ENCODE results near the gene KLHL2. TPM values are rescaled to one million over a fixed set of nuclear protein-coding genes. Genes with fewer than 3 reads are reported as not detected.

Gene KLHL2
- total RNA-seq, 1 experiment from 2014 or later, result 37.1 TPM

DNA sequence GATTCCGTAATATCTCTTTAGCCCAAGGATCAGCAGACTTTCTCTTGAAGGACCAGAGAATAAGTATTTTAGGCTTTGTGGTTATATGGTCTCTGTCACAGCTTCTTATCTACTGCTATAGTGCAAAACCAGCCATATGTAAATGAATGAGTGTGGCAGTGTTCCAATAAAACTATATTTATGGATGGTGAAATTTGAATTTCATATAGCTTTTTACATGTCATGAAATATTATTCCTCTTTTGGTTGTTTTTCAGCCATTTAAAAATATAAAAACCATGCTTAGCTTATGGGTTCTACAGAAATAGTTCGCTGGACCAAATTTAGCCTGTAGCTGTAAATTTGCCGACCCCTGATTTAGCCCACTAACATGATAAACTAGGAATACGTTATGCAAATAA is 102.1 kb downstream of the KLHL2 start:
- peaks cover 37% of the 10 kb centered on the region for H3K4me1 Mint-ChIP-seq (ENCODE audit: insufficient read depth, unreplicated experiment)
- POLR2A ChIA-PET, result interaction anchor here (0.6 to 9.2 kb wide), 7 partner anchors 16 to 197 kb away, joined by 3 to 112 read pairs (median 3); partner anchors contain the start of gene MSMO1
- intact Hi-C loops (cut with micrococcal nuclease), result no loop called here

DNA sequence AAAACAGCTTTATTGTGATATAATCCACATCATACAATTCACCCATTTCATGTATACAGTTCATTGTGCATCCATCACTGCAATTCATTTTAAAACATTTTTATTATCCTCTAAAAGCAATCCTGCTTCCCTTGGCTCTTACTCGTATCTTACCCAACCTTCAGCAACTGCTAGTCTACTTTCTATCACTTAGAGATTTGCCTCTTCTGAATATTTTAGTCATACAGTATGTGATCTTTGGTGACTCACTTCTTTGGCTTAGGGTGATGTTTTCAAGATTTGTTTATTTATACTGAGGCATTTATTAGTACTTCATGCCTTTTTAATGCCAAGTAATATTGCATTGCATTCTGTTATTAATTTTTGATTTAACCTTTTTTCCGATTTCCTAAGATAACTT is 105.1 kb downstream of the KLHL2 start:
- Mint-ChIP-seq H3K4me3 (ENCODE audit: unreplicated experiment) (no peak overlapping the region), H3K27ac (ENCODE audit: low read depth, unreplicated experiment) (peak overlapping the region; percentile 13), H3K27me3 (ENCODE audit: insufficient read depth, unreplicated experiment) (no peaks in the 10 kb centered on the region), H3K9me3 (ENCODE audit: unreplicated experiment) (no peaks in the 10 kb centered on the region), H3K36me3 (ENCODE audit: insufficient read depth, unreplicated experiment) (peaks cover 63% of the 10 kb centered on the region), H3K4me1 (ENCODE audit: insufficient read depth, unreplicated experiment) (peaks cover 36% of the 10 kb centered on the region)
- intact Hi-C loops (cut with micrococcal nuclease), result loop anchor here (1.0 kb wide), 1 partner anchor 15 kb away; the partner anchor contains the start of gene MSMO1
- POLR2A ChIA-PET, result interaction anchor here (1.2 to 9.2 kb wide), 2 partner anchors 13 to 16 kb away, joined by 3 to 112 read pairs; partner anchors contain the start of gene MSMO1
- no TSS peak for BruUV-seq (replicated peaks)
- TF ChIP-seq, protein P1, sequence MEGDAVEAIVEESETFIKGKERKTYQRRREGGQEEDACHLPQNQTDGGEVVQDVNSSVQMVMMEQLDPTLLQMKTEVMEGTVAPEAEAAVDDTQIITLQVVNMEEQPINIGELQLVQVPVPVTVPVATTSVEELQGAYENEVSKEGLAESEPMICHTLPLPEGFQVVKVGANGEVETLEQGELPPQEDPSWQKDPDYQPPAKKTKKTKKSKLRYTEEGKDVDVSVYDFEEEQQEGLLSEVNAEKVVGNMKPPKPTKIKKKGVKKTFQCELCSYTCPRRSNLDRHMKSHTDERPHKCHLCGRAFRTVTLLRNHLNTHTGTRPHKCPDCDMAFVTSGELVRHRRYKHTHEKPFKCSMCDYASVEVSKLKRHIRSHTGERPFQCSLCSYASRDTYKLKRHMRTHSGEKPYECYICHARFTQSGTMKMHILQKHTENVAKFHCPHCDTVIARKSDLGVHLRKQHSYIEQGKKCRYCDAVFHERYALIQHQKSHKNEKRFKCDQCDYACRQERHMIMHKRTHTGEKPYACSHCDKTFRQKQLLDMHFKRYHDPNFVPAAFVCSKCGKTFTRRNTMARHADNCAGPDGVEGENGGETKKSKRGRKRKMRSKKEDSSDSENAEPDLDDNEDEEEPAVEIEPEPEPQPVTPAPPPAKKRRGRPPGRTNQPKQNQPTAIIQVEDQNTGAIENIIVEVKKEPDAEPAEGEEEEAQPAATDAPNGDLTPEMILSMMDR (IDR thresholded peaks at IDR 0.05; ENCODE audit: unreplicated experiment), result no peak
- CTCF ChIA-PET, result no interaction called here
- DNase-seq (ENCODE audit: unreplicated experiment), result peak; percentile 68

More for the DNA sequence above, 102.1 kb downstream of the KLHL2 start:
- H3K4me3 Mint-ChIP-seq (ENCODE audit: unreplicated experiment), result no peak overlapping the region
- H3K27me3 Mint-ChIP-seq (ENCODE audit: insufficient read depth, unreplicated experiment), result no peaks in the 10 kb centered on the region
- no peak overlapping the region for H3K27ac Mint-ChIP-seq (ENCODE audit: low read depth, unreplicated experiment)
- BruUV-seq (replicated peaks), result no TSS peak
- no peak for DNase-seq (ENCODE audit: unreplicated experiment)
- H3K9me3 Mint-ChIP-seq (ENCODE audit: unreplicated experiment), result no peaks in the 10 kb centered on the region
- TF ChIP-seq, protein P1 (IDR thresholded peaks at IDR 0.05; ENCODE audit: unreplicated experiment), result no peak
- H3K36me3 Mint-ChIP-seq (ENCODE audit: insufficient read depth, unreplicated experiment), result peaks cover 46% of the 10 kb centered on the region
- CTCF ChIA-PET, result interaction anchor here (0.6 to 1.8 kb wide), 5 partner anchors 20 to 212 kb away, joined by 3 to 8 read pairs (median 3); no protein-coding TSS in a partner anchor

DNA sequence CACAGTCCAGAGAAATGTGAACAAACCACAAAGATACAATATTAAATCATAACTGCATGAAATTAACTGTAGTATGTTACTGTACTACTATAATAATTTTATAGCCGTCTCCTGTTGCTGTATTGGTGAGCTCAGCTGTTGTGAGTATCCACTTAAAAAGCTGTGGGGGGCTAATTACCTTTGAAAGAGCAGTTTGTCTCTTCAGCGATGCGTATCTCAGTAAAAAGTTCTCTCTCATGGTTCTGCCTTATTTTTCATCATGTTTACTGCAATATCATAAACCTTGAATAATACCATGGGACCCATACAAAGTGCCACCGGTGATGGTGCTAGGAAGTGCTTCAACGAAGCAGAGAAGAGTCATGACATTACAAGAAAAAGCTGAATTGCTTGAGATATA is 111.7 kb downstream of the KLHL2 start:
- POLR2A ChIA-PET, result interaction anchor here (0.9 kb wide), 1 partner anchor 8 kb away, joined by 3 read pairs; the partner anchor contains the start of gene MSMO1

DNA sequence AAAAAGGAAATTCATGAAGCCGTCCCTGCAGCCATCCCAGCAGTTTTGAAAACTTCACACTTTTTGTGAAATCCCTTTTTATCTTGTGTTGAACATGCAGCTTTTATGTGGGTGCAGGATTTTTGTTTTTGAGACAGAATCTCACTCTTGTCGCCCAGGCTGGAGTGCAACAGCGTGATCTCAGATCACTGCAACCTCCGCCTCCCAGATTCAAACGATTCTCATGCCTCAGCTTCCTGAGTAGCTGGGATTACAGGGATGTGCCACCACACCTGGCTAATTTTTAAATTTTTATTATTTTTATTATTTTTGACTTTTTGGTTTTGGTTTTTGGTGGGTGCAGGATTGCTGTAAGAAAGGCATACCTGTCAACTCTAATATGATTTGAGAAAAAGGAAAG is 112.1 kb downstream of the KLHL2 start:
- no peak overlapping the region for H3K27ac Mint-ChIP-seq (ENCODE audit: low read depth, unreplicated experiment)
- H3K4me1 Mint-ChIP-seq (ENCODE audit: insufficient read depth, unreplicated experiment), result no peaks in the 10 kb centered on the region
- CTCF ChIA-PET, result interaction anchor here (0.6 to 0.7 kb wide), 2 partner anchors 149 to 236 kb away, joined by 3 read pairs; no protein-coding TSS in a partner anchor
- intact Hi-C loops (cut with micrococcal nuclease), result no loop called here
- BruUV-seq (replicated peaks), result no TSS peak
- POLR2A ChIA-PET, result interaction anchor here (0.6 to 0.9 kb wide), 2 partner anchors 8 to 93 kb away, joined by 3 read pairs; partner anchors contain the start of gene MSMO1
- TF ChIP-seq, protein P1 (IDR thresholded peaks at IDR 0.05; ENCODE audit: unreplicated experiment), result no peak
- DNase-seq (ENCODE audit: unreplicated experiment), result no peak
- no peaks in the 10 kb centered on the region for H3K27me3 Mint-ChIP-seq (ENCODE audit: insufficient read depth, unreplicated experiment)
- H3K4me3 Mint-ChIP-seq (ENCODE audit: unreplicated experiment), result no peak overlapping the region
- H3K9me3 Mint-ChIP-seq (ENCODE audit: unreplicated experiment), result no peaks in the 10 kb centered on the region
- peaks cover 64% of the 10 kb centered on the region for H3K36me3 Mint-ChIP-seq (ENCODE audit: insufficient read depth, unreplicated experiment)

More for the DNA sequence above, 111.7 kb downstream of the KLHL2 start:
- Mint-ChIP-seq H3K27ac (ENCODE audit: low read depth, unreplicated experiment) (no peak overlapping the region), H3K4me1 (ENCODE audit: insufficient read depth, unreplicated experiment) (no peaks in the 10 kb centered on the region), H3K36me3 (ENCODE audit: insufficient read depth, unreplicated experiment) (peaks cover 68% of the 10 kb centered on the region), H3K9me3 (ENCODE audit: unreplicated experiment) (no peaks in the 10 kb centered on the region), H3K27me3 (ENCODE audit: insufficient read depth, unreplicated experiment) (no peaks in the 10 kb centered on the region), H3K4me3 (ENCODE audit: unreplicated experiment) (no peak overlapping the region)
- intact Hi-C loops (cut with micrococcal nuclease), result no loop called here
- no TSS peak for BruUV-seq (replicated peaks)
- no peak for DNase-seq (ENCODE audit: unreplicated experiment)
- CTCF ChIA-PET, result no interaction called here
- TF ChIP-seq, protein P1 (IDR thresholded peaks at IDR 0.05; ENCODE audit: unreplicated experiment), result no peak

Measured in MCF 10A (cell line).